HFF-Myc (cell line): Measurements from ENCODE around the gene RGMA.

ENCODE experiments used
- DNase-seq: peaks from one replicate; pipeline ENCODE4 v3.0.0-alpha.2; 2011; ENCODE audit warnings: low read depth; ENCODE audit errors: extremely low read depth
- H3K4me3 ChIP-seq: replicated peaks from 2 replicates; pipeline ENCODE4 v1.5.1; 2011; ENCODE audit warnings: low read depth, mild to moderate bottlenecking, control low read depth, low read length
- TF ChIP-seq, protein P1 (sequence below): IDR thresholded peaks from 2 replicates; pipeline ENCODE4 v1.5.1; 2012; ENCODE audit warnings: mild to moderate bottlenecking, low read depth, low read length, control low read depth; ENCODE audit errors: missing control alignments

Gene RGMA

DNA sequence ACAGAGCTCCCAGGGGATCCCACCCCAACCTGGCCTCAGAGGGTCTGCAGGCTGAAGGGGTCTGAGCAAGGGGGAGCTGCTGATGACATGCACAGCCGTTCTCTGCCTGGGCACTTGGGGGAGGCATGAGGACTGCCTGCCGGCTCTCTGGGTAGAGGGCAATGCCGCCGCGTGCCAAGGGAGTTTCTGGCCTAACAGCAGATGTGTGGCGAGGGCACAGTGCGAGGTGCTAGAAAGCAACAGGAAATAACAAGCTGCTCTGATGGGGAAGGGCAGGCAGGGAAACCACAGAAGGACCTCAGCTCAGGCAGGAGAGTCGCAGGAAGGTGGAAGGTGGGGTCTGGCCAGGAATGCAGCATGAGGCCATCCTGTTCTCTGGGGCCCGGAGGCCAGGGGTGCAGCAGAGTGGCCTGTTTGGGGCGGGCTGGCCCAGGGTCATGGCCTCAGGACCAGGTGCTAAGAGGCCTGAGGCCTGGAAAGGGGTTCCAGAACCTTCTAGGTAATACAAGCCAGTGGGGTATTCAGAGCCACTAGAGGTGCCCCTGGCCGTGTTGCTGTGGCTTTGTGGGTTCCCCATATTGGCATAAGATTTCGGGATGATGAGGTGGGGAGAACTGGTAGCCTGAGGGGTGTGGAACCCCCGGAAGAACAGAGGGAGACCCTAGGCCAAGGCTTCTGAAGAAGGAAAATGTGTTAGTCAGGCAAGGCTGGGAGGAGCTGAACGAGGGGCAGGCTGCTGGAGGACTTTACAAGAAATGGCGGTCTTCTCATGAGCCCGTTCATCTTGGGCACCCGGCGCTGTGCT is 41.2 kb downstream of the RGMA start:
- no peak overlapping the region for H3K4me3 ChIP-seq
- no peak for DNase-seq
- TF ChIP-seq, protein P1, sequence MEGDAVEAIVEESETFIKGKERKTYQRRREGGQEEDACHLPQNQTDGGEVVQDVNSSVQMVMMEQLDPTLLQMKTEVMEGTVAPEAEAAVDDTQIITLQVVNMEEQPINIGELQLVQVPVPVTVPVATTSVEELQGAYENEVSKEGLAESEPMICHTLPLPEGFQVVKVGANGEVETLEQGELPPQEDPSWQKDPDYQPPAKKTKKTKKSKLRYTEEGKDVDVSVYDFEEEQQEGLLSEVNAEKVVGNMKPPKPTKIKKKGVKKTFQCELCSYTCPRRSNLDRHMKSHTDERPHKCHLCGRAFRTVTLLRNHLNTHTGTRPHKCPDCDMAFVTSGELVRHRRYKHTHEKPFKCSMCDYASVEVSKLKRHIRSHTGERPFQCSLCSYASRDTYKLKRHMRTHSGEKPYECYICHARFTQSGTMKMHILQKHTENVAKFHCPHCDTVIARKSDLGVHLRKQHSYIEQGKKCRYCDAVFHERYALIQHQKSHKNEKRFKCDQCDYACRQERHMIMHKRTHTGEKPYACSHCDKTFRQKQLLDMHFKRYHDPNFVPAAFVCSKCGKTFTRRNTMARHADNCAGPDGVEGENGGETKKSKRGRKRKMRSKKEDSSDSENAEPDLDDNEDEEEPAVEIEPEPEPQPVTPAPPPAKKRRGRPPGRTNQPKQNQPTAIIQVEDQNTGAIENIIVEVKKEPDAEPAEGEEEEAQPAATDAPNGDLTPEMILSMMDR: no peak

DNA sequence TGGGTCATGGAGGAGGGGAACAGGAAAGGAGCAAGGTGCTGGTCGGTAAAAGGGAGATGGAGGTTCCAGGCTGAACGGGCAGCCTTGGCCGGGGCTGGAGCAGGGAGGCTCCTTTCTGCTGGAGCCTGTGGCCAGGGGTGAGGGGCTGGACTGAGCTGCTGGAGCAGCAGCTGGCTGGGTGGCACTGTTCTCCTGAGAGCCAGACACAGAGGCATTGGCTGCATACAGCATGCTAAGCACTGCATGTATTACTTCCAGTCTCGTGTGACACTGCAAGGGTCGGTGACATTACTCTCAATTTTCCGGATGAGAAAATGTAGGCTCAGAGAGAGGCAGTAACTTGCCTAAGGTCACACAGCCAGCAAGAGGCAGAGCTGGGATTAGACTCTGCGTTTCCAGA is 42.3 kb downstream of the RGMA start:
- TF ChIP-seq, protein P1: no peak
- H3K4me3 ChIP-seq: no peak overlapping the region
- DNase-seq: no peak

DNA sequence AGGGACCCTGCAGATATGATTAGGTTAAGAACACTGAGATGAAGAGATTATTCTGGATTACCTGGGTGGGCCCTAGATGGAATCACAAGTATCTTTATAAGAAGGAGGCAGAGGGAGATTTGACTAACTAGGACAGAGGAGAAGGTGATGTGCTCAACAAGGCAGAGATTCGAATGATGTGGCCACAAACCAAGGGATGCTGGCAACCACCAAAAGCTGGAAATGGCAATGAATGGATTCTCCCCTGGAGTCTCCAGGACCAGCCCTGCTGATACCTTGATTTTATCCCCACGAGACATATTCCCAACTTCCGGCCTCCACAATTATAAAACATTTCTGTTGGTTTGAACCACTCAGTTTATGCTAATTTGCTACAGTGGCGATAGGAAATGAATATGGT is 42.9 kb downstream of the RGMA start:
- no peak for DNase-seq
- TF ChIP-seq, protein P1: no peak
- H3K4me3 ChIP-seq: no peak overlapping the region

DNA sequence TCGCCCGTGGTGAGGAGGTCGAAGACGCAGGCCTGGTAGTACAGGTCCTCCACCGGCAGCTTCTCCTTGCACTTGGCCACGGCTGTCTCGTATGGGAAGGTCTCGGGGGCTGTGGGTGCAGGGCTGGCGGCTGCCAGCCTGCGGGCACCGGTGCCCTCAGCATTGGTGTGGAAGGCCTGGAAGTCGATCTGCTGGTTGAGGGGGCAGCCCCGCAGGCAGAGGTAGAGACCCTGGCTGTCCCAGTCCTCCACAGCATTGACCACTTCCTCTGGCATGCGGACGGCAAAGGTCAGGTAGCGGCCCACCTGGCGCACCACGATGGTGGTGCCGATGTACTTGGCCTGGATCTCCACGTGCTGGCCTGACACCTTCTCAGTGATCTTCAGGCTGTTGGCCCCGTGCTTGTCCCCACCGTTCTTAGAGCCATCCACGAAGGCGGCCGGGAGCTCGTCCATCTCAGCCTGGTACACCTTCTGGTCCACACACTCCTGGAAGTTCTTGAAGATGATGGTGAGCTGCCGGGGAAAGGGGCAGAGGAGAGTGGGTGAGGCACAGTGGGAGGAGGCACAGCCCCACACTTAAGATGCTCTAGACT is 43.7 kb downstream of the RGMA start:
- no peak for DNase-seq
- H3K4me3 ChIP-seq: no peak overlapping the region
- TF ChIP-seq, protein P1: no peak

DNA sequence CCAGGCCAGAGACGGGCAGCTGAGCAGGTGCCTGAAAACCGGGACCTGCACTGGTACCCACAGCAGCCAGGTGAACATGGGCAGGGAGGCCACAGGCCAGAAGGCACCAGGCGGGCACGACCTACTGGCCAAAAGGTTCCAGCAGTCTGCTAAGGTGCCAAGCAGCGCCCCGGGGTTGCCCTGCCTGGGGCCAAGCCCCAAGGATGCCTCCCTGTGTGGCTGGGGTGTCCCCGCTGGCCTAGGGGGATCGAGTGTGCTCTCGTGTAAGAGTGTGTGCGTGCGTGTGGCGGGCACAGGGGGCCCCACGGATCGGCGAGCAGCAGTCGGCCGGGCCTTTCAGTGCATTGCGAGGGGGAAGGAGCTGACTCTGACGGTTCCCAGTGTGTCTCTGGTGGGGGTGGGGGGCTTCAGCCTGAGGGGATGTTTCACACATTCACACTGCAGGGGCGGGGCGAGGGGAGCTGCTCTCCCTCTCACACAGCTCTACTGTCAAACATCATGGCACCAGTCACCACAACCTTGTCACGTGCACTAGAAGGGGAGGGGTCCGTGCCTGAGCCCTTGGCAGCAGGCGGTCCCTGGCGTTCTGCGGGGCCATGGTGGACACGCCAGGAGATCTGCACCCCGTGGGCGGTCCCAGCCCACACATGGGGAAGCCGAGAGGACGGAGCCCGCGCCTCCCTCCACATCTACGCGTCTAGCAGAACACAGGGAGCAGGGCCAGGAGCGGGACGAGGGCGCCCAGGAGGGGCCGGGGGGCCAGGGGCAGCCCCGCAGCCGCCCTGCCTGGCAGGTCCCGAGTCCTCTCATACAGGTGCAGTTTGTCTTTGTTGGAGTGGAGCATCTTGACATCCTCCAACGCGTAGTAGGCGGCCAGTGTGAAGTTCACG is 44.5 kb downstream of the RGMA start:
- H3K4me3 ChIP-seq: no peak overlapping the region
- no peak for DNase-seq
- TF ChIP-seq, protein P1: no peak

DNA sequence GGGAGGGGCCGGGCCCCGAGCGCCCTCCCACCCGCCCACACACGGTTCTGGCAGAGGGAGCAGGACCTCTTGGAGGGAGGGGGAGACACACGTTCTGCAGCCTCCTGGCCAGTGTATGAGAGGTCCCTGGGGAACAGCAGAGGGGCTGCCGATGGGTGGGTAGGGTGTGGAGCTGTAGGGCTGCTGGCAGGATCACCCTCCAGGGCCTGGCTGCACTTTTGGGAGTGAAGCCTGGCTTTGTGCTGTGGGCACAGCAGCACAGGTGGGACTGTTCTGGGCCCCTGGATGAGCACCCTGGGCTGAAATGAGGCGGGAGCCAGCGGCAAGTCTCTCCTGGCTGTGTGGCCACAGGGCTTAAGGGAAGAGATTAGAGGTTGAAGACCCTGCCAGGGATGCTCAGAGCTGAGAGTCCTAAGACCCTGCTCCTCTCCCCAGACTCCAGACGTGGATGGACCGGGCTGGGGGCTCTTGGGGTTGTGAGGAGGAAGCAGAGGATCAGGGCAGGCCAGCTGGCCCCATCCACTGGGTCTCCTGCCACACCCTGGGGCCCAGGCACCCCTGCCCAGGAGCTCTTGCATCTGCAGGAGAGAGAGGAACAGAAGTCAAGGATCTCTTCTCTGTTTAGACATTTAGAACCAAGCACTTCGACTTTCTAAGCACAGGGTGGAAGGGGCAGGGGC is 45.2 kb downstream of the RGMA start:
- no peak overlapping the region for H3K4me3 ChIP-seq
- TF ChIP-seq, protein P1: no peak
- no peak for DNase-seq
